GM12865 (cell line): ENCODE data around the gene NEURL2.
A peak's percentile ranks its signal among the peaks of the same experiment; 100 is the strongest.

Experiments
- DNase-seq: peaks from one replicate; pipeline ENCODE4 v3.0.0; 2010; ENCODE audit warnings: low read depth
- H3K4me3 ChIP-seq: 2 replicates; pipeline ENCODE4 v1.5.1; 2011; ENCODE audit warnings: mild to moderate bottlenecking, low read depth, low read length, control low read depth
- TF ChIP-seq, protein P1 (sequence below): IDR thresholded peaks from 2 replicates; pipeline ENCODE4 v1.5.1; 2011; ENCODE audit warnings: low read length, control low read depth, low read depth, inconsistent platforms; ENCODE audit not compliant: insufficient read depth; ENCODE audit errors: missing control alignments

Gene NEURL2

DNA sequence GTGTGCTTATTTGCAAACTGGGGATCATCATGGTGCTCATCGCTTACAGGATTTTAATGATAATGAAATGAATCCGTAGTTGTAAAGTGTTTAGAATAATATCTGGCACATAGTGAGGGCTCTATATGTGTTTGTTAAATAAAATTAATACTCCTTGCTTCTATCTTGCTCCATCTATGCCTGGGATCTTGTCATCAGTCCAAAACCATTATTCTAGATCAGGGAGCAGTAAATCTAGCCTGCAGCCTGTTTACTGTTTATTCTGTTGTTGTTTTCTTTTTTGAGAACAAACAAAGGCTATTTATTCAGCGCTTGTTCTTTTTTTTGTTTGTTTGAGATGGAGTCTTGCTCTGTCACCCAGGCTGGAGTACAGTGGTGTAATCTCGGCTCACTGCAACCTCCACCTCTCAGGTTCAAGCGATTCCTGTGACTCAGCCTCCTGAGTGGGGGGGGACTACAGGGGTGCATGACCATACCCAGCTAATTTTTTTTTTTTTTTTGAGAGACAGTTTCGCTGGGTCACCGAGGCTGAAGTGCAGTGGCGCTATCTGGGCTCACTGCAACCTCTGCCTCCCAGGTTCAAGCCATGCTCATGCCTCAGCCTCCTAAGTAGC is 41.9 kb downstream of the NEURL2 start:
- TF ChIP-seq, protein P1, sequence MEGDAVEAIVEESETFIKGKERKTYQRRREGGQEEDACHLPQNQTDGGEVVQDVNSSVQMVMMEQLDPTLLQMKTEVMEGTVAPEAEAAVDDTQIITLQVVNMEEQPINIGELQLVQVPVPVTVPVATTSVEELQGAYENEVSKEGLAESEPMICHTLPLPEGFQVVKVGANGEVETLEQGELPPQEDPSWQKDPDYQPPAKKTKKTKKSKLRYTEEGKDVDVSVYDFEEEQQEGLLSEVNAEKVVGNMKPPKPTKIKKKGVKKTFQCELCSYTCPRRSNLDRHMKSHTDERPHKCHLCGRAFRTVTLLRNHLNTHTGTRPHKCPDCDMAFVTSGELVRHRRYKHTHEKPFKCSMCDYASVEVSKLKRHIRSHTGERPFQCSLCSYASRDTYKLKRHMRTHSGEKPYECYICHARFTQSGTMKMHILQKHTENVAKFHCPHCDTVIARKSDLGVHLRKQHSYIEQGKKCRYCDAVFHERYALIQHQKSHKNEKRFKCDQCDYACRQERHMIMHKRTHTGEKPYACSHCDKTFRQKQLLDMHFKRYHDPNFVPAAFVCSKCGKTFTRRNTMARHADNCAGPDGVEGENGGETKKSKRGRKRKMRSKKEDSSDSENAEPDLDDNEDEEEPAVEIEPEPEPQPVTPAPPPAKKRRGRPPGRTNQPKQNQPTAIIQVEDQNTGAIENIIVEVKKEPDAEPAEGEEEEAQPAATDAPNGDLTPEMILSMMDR = no peak
- no peak overlapping the region for H3K4me3 ChIP-seq
- DNase-seq = no peak

- no peak for DNase-seq
- TF ChIP-seq, protein P1 = no peak
- H3K4me3 ChIP-seq = no peak overlapping the region
These were observed 42.6 kb downstream of the NEURL2 start for GRCh38 chr20:45848421-45848820.

- DNase-seq = no peak
- no peak overlapping the region for H3K4me3 ChIP-seq
- TF ChIP-seq, protein P1 = no peak
These were observed 45.6 kb downstream of the NEURL2 start for GRCh38 chr20:45845452-45845851.

GRCh38 chr20:45843506-45843905 is 47.5 kb downstream of the NEURL2 start:
- no peak for DNase-seq
- TF ChIP-seq, protein P1 = no peak
- no peak overlapping the region for H3K4me3 ChIP-seq

- TF ChIP-seq, protein P1 = no peak
- H3K4me3 ChIP-seq = no peak overlapping the region
- peak; percentile 61 for DNase-seq
These were observed 48.7 kb downstream of the NEURL2 start for GRCh38 chr20:45842169-45842812.

GRCh38 chr20:45841407-45842129 is 49.4 kb downstream of the NEURL2 start:
- H3K4me3 ChIP-seq = no peak overlapping the region

More at GRCh38 chr20:45841407-45842129, 49.4 kb downstream of the NEURL2 start:
- TF ChIP-seq, protein P1 = no peak
- DNase-seq = no peak
